Measurements from ENCODE around the gene ZNF616.

DNA sequence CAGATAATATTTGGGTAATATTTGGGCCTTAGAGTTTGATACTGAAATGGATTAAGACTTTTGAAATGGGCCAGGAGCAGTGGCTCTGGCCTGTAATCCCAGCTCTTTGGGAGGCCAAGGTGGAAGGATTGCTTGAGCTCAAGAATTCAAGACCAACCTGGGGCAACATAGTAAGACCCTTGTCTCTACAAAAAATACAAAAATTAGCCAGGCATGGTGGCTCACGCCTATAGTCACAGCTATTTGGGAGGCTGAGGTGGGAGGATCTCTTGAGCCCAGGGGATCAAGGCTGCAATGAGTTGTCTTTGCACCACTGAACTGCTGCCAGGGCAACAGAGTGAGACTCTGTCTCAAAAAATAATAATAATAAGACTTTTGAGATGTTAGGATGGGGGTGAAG is 32.6 kb upstream of the ZNF616 start:
- TF ChIP-seq CTCF (IDR thresholded peaks at IDR 0.05) (no peak), POLR2A (IDR thresholded peaks at IDR 0.05) (no peak)
